Neural cell (in vitro differentiated cells): ENCODE measurements around the gene SLC35E1.

Experiments
- CTCF ChIP-seq: fragments of 450-650 bp; IDR thresholded peaks from 2 replicates; pipeline ENCODE4 v1.5.1; 2014; ENCODE audit warnings: antibody characterized with exemption, mild to moderate bottlenecking, moderate library complexity; ENCODE audit not compliant: poor library complexity, severe bottlenecking
- EP300 ChIP-seq: fragments of 450-650 bp; conservative IDR thresholded peaks from 2 replicates; pipeline ENCODE4 v1.6.1; 2014; ENCODE audit warnings: antibody characterized with exemption, mild to moderate bottlenecking, moderate library complexity; ENCODE audit not compliant: poor library complexity, severe bottlenecking
- POLR2AphosphoS5 ChIP-seq: IDR thresholded peaks from 2 replicates; pipeline ENCODE4 v1.6.1; 2012
- SMC3 ChIP-seq: fragments of 450-650 bp; conservative IDR thresholded peaks from 2 replicates; pipeline ENCODE4 v1.6.1; 2014; ENCODE audit warnings: antibody characterized with exemption, mild to moderate bottlenecking, moderate library complexity; ENCODE audit not compliant: poor library complexity
- TAF1 ChIP-seq: IDR thresholded peaks from 2 replicates; pipeline ENCODE4 v1.6.1; 2012; ENCODE audit warnings: low read depth

GRCh38 chr19:16566161-16566560 is 6.1 kb downstream of the SLC35E1 start:
- TF ChIP-seq POLR2AphosphoS5 (no peak), CTCF (no peak), EP300 (no peak), SMC3 (no peak), TAF1 (no peak)
